Spinal cord (tissue), 10 donors: Measurements from ENCODE around the gene ZC3HAV1L. TPM values are rescaled to one million over a fixed set of nuclear protein-coding genes. Genes with fewer than 3 reads are reported as not detected.

Experiments used
- DNase-seq, 6 donors: peaks; one replicate each; pipeline versions ENCODE4 v3.0.0 to v3.0.0-alpha.2; 2013 to 2015; ENCODE audit warnings: low spot score in 6 of 6, low read depth in 4 of 6
- H3K27ac ChIP-seq: one replicate; pipeline ENCODE4 v1.5.1; 2013; ENCODE audit warnings: low read depth, low read length, control low read depth
- H3K27me3 ChIP-seq: one replicate; pipeline ENCODE4 v1.6.1; 2013; ENCODE audit warnings: low read length; ENCODE audit not compliant: control insufficient read depth, insufficient read depth
- H3K36me3 ChIP-seq: one replicate; pipeline ENCODE4 v1.6.1; 2013; ENCODE audit warnings: low read length; ENCODE audit not compliant: control insufficient read depth, insufficient read depth
- H3K4me1 ChIP-seq: one replicate; pipeline ENCODE4 v1.6.1; 2013; ENCODE audit warnings: low read length; ENCODE audit not compliant: control insufficient read depth, insufficient read depth
- H3K4me3 ChIP-seq: one replicate; pipeline ENCODE4 v1.5.1; 2013; ENCODE audit warnings: low read depth, low read length, control low read depth
- H3K9me3 ChIP-seq: one replicate; pipeline ENCODE4 v1.6.1; 2013; ENCODE audit warnings: low read length; ENCODE audit not compliant: control insufficient read depth, insufficient read depth
- WGBS: methylation state at CpG from one replicate; pipeline ENCODE4 v1.1.5; 2013; ENCODE audit warnings: missing lambda C conversion rate; ENCODE audit not compliant: insufficient coverage; 5-methylcytosine and 5-hydroxymethylcytosine counted together
- polyA plus RNA-seq, 2 donors: library from polyadenylated mRNA; unstranded; fragments of 120-200 nt; gene quantifications; one replicate each; pipeline ENCODE4 v1.2.1, GENCODE V29; 2013; ENCODE audit not compliant: insufficient read length in 2 of 2
- total RNA-seq, 2 donors: library from RNA; depleted of rRNA in 1 of 2; stranded (reverse); fragments of 120-200 nt in 1 of 2; fragments of >200 nt in 1 of 2; gene quantifications; one replicate each; pipeline versions ENCODE4 v1.2.3 to v1.2.4, GENCODE V29; 2013 to 2014
- donor health status: healthy.

ZC3HAV1L gene
- total and polyA plus RNA-seq, 4 donors: 6.9 to 15.9 (median 10.5) TPM

- Histone ChIP-seq H3K9me3 (no peaks in the 10 kb centered on the region), H3K27me3 (no peaks in the 10 kb centered on the region), H3K36me3 (peaks cover 5% of the 10 kb centered on the region), H3K27ac (no peak overlapping the region), H3K4me3 (no peak overlapping the region), H3K4me1 (peaks cover 5% of the 10 kb centered on the region)
- DNase-seq: peak; percentile 53 to 94 (median 69)
- 0% methylated on average over 2 of the region's 9 CpGs for WGBS
Observed at GRCh38 chr7:139075031-139075652, 39.3 kb upstream of the ZC3HAV1L start.

GRCh38 chr7:139072796-139073195 is 37.0 kb upstream of the ZC3HAV1L start:
- Histone ChIP-seq H3K4me3 (no peak overlapping the region), H3K36me3 (no peaks in the 10 kb centered on the region), H3K27me3 (no peaks in the 10 kb centered on the region), H3K4me1 (no peaks in the 10 kb centered on the region), H3K27ac (no peak overlapping the region), H3K9me3 (no peaks in the 10 kb centered on the region)
- no peak for DNase-seq
- WGBS: no CpG with 5 or more reads among the region's 8 CpGs

DNA sequence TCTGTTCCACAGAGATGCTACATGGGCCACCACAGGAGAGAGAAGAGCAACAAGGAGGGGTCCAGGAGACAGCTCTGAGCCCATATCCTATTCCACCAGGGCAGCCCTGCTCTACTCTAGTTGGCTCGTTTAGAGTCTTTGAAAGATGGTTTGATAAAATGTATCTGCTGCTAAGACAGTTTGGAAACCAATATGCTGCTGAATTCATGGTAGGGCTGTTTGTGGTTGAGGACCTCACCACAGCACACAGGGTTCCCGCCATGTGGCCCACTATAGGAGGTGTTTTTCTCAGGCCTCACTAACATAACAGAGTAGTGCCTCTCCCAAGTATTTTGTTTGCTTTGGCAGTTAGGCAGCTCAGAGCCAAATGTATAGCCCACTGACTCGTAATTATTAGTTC is 35.8 kb upstream of the ZC3HAV1L start:
- no peak for DNase-seq
- 96% methylated on average over 2 of the region's 3 CpGs for WGBS
- no peaks in the 10 kb centered on the region for H3K36me3 ChIP-seq
- H3K4me3 ChIP-seq: no peak overlapping the region
- no peaks in the 10 kb centered on the region for H3K4me1 ChIP-seq
- H3K27me3 ChIP-seq: no peaks in the 10 kb centered on the region
- H3K27ac ChIP-seq: no peak overlapping the region
- H3K9me3 ChIP-seq: no peaks in the 10 kb centered on the region

DNA sequence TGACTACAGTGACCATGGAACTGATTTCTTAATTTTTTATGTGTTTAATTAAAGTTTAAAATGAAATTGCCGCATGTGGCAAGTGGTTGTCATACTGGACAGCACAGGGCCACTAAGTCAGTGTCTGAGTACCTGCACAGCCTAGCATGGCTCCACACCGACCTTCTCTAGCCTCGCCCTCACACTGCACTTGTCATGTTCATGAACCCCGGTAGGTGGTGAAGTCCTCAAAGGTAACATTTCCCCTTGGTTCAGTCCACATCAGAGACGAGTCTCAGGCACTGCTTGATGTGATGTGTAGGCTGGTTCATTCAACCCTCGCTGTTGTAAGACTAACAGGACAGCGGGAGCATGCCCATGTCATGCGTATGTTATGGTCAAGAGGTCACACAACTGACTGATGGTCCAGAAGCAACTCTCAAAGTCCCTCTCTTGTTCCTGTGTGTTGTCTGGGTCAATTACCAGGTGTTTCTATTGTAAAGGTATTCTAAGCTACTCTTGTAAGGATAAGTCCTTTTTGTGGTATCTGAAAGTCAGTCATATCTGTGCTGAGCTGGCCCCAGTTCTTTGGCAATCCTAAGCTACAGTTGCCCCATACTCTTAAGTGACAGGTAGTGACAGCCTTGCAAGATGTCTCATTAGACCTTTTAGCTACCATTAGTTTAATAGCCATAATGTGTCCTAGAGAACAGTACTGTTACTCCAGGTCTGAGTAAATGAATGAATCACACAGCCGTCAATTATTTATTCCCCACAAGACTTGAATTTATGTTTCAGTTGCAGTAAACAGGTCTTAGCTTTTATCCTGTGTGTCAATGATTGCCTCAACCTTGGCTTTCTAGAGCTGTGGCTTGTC is 32.9 kb upstream of the ZC3HAV1L start:
- Histone ChIP-seq H3K4me3 (no peak overlapping the region), H3K27me3 (no peaks in the 10 kb centered on the region), H3K36me3 (peaks cover 3% of the 10 kb centered on the region), H3K9me3 (no peaks in the 10 kb centered on the region), H3K4me1 (no peaks in the 10 kb centered on the region), H3K27ac (no peak overlapping the region)
- no peak for DNase-seq
- WGBS: 96% methylated on average over 6 of the region's 9 CpGs

GRCh38 chr7:139066315-139066714 is 30.5 kb upstream of the ZC3HAV1L start:
- Histone ChIP-seq H3K4me1 (no peaks in the 10 kb centered on the region), H3K36me3 (peaks cover 3% of the 10 kb centered on the region)

DNA sequence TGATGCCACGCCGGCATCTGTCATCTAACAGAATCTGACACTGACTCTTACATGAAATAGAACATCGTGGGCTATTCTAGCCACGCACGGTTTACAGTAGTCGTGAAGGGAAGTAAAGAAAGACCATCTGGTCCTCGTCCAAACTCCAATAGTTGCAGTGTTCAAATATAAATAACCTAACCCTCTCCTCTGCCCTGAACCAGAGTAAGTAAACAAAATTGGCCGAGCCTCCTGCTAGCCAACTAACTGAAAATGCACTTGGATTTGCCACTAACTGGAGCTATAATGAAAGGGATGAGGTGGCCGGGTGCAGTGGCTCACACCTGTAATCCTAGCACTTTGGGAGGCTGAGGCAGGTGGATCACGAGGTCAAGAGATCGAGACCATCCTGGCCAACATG is 29.5 kb upstream of the ZC3HAV1L start:
- Histone ChIP-seq H3K9me3 (no peaks in the 10 kb centered on the region), H3K4me3 (no peak overlapping the region), H3K27ac (no peak overlapping the region), H3K36me3 (peaks cover 3% of the 10 kb centered on the region), H3K27me3 (no peaks in the 10 kb centered on the region), H3K4me1 (no peaks in the 10 kb centered on the region)
- no peak for DNase-seq
- 91% methylated on average over 7 of the region's 11 CpGs for WGBS

More at GRCh38 chr7:139066315-139066714, 30.5 kb upstream of the ZC3HAV1L start:
- WGBS: 73% methylated on average over 4 of the region's 9 CpGs
- Histone ChIP-seq H3K9me3 (no peaks in the 10 kb centered on the region), H3K4me3 (no peak overlapping the region), H3K27me3 (no peaks in the 10 kb centered on the region), H3K27ac (no peak overlapping the region)
- no peak for DNase-seq

GRCh38 chr7:139061416-139061815 is 25.6 kb upstream of the ZC3HAV1L start:
- no CpG with 5 or more reads among the region's 5 CpGs for WGBS
- Histone ChIP-seq H3K36me3 (peaks cover 3% of the 10 kb centered on the region), H3K4me3 (no peak overlapping the region), H3K4me1 (no peaks in the 10 kb centered on the region), H3K27me3 (no peaks in the 10 kb centered on the region), H3K9me3 (no peaks in the 10 kb centered on the region), H3K27ac (no peak overlapping the region)
- DNase-seq: no peak

DNA sequence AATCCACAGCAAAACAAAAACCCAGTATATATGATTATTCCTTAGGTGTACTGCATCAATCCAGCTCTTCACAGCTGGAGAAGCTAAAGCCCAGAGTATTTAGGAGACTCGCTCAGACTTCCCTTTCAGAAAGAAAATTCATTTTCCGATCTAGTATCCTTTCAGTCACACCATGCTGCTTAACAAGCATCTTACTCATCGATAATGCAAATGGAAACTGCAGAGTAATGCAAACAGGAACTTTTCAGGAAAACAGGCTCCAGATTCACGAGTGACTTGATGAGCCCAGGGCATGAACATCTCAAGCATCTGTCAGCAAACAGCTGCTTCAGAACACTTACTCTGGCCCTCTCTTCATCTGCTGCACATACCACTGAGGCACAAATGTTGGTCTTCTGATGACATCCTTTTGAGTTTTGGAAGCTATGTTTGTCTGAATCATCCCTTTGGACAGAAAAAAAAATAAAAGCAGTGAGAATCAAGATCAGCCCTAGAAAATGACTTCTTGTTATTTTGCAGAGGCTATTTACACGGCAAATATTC is 24.9 kb upstream of the ZC3HAV1L start:
- no peaks in the 10 kb centered on the region for H3K4me1 ChIP-seq
- no peak overlapping the region for H3K4me3 ChIP-seq
- no peaks in the 10 kb centered on the region for H3K27me3 ChIP-seq
- 90% methylated on average over 3 of the region's 5 CpGs for WGBS
- H3K9me3 ChIP-seq: no peaks in the 10 kb centered on the region
- no peak overlapping the region for H3K27ac ChIP-seq
- no peak for DNase-seq
- peaks cover 3% of the 10 kb centered on the region for H3K36me3 ChIP-seq

DNA sequence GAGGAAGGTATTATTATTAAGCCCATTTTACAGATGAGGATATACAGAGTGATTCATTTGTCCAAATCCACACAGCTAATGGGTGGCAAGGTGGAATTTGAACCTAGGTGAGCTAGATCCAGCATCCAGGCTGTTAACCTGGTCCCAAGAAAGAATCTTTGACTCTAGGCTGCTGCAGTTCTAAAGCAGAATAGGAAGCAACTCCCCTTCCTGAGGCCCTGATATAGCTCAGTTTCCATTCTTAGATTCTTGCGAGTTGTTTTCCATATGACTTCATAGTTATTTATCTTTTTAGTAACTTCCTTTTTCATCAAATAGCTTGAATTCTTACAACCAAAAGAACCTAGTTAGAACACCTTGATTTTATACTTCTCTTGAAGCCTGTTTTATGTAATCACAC is 24.1 kb upstream of the ZC3HAV1L start:
- Histone ChIP-seq H3K4me1 (no peaks in the 10 kb centered on the region), H3K27ac (no peak overlapping the region), H3K27me3 (no peaks in the 10 kb centered on the region), H3K4me3 (no peak overlapping the region), H3K36me3 (peaks cover 3% of the 10 kb centered on the region), H3K9me3 (no peaks in the 10 kb centered on the region)
- WGBS: 83% methylated on average over 1 of the region's 1 CpG
- no peak for DNase-seq
